CD4-positive, alpha-beta T cell treated with Interferon gamma for 1 hour (primary cell): ENCODE data around the gene NBDY.
"Not testable (repeated sequence)": the region's sequence is repeated elsewhere in the genome, so short reads cannot be mapped to it uniquely, and the experiment has no call there.

Experiments
- DNase-seq: peaks from one replicate; pipeline ENCODE4 v3.0.0-alpha.2; 2020

The NBDY gene, protein sequence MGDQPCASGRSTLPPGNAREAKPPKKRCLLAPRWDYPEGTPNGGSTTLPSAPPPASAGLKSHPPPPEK

DNA sequence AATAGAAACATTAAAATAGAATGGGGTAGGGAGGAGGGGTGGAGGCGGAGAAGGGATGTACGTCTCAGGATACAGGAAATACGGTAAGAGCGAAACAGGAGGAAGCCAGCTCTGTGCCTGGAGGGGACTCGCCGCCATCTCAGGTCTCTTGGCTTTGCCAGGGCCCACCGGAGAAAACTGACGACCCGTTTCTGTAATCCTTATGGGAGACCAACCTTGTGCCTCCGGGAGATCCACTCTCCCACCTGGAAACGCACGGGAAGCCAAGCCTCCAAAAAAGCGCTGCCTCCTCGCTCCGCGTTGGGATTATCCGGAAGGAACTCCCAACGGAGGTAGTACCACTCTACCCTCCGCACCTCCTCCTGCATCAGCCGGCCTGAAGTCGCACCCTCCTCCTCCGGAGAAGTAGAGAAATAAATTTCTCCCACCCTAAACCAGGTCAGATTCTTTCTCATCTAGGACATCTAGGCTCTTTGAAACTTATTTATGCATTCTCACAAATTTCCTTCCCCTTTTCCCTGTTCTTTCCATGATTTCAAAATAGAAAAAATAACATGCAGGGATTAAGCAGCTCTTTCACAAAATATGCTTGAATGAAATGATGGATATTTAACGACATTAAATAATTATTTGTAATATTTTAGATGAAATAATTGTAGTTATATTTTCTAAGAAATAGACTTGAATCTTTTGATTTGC is at the start of gene NBDY:
Gene NBDY, plus strand, starts transcription at position 92 of the 699 bp plus-strand sequence. Its CDS starts 111 bp downstream, at position 203.
- peak; percentile 5 for DNase-seq

DNA sequence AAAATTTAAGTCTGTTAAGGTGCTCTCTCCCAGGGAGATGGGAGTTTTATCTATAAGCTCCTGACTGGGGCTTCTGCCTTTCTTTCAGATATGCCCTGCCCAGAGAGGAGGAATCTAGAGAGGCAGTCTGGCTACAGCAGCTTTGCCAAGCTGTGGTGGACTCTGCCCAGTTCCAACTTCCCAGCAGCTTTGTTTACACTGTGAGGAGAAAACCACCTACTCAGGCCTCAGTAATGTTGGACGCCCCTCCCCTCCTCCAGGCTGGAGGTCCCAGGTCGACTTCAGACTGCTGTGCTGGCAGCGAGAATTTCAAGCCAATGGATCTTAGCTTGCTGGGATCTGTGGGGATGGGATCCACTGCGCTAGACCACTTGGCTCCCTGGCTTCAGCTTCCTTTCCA is 24.5 kb upstream of the NBDY start:
- DNase-seq: not testable (repeated sequence)

DNA sequence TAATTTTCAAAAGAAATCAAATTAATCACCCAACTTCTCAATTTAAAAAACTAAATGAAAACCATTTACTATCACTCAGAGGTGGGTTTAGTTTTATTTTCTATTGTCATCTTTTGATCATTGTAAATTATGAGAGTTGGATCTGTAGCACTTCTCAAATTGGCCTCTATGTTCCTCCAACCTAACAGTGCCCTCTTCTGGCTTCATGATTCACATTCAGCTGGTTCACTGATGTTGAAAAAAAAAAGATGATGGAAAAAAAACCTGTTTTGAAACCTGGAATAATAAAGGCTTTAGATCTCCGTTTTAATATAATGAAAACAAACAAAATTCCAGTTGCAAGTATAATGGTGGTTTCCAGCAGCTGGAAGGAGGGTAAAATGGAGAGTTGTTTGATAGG is 2.4 kb upstream of the NBDY start:
- peak; percentile 4 for DNase-seq

DNA sequence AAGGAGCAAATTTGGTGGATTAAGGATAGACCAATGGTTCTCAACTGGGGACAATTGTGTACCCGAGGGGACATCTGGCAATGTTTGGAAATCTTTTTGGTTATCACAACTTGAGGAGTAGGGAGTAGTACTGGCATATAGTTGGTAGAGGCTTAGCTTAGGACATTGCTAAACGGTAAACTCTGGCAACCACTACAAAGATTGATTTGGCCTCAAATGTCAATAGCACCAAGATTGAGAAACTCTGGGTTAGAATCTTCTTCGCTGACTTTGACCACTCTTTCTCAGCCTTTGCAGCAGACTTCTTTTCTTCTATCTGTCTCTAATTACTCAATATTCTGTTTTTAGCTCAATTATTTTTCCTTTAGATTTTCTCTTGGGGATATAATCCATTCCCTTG is 1.5 kb upstream of the NBDY start:
- no peak for DNase-seq

DNA sequence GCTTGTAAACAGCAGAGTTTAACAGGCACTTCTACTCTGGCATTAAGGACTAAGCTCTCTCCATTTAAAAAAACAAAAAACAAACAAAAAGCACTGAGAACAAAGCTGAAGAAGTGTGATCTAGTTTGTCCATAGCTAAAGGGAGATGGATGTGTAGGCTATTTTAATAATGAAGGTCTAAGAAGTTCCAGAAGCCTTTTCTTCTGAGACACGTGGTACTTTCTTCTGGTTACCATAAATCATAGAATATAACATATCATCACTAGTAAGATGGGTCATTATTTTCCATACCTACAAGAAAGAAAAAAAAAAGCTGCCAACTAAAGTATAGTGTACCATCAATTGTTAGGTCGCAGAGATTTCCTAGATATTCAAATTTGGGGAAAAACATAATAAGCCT is 722 bp upstream of the NBDY start:
- no peak for DNase-seq

DNA sequence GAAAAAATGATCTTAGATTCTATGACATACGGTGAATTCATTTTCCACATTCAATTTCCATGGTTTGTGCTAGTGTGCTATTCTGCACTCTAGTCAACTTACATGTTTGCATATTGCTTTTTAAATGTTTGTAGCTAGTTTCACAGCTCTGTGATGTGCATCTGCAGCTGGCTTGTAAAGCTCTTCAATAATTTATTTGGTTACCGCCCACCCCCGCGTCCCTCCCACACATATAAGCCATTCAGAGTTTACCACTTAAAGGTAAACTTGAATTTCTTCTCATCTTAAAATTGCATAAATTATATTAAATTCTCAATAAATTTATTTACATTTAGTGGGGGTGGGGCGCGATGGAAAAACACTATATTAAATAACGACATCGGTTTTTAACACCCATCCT is 291 bp upstream of the NBDY start:
- peak; percentile 3 for DNase-seq

DNA sequence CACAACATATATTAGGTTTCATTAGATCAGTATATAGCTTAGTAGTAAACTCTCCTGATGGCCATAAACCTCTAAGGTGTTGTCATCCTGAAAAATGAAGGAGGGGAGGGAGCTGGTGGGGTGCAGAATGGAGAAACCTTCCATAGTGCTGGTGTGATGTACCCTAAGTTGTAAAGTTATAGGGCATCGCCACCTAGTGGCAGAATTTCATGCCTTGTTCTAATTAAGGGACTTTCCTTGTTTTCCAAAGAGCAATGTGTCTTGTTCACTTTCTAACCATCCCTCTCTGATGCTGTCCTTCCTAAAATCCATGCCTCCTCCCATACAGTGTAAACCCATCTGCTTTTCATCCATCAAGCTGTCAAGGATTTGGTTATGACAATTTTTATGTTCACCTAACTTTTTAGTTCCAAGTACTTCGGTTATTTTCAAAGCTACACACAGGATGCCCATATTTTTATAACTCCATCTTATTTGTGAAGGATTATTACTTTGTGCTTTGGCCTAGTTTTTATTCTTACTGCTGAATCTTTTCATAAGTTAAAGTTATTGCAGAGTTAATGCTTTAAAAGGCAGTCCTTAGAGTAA is 4.5 kb downstream of the NBDY start:
- DNase-seq: peak; percentile 36

DNA sequence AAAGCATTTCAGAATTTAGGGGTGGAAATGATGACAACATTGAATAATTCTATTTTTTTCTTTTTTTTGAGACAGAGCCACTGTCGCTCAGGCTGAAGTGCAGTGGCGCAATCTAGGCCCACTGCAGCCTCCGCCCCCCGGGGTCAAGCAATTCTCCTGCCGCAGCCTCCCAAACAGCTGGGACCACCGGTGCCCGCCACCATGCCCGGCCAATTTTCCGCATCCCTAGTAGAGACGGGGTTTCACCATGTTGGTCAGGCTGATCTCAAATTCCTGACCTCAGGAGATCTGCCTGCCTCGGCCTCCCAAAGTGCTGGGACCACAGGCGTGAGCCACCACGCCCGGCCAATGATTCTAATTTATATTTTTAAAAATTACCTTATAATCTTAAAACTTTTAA is 7.2 kb downstream of the NBDY start:
- no peak for DNase-seq

DNA sequence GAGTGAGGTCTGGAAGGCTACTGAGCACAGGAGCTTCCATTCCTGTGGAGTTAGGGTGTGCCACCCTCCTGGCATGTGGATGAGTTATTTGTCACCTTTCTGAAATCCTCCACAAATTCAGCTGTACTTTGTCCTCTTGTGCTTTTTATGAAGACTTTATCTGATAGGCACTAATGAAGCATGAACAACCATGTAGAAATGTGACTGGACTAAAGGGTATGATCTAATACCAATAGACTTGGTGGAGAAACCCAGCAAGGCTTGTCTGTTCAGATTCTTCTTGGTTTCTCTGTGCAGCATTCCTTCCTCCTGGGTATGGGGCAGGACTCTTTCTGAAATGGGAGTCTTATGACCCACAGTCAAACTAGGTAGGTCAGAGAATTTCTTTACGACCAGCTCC is 9.6 kb downstream of the NBDY start:
- DNase-seq: no peak

DNA sequence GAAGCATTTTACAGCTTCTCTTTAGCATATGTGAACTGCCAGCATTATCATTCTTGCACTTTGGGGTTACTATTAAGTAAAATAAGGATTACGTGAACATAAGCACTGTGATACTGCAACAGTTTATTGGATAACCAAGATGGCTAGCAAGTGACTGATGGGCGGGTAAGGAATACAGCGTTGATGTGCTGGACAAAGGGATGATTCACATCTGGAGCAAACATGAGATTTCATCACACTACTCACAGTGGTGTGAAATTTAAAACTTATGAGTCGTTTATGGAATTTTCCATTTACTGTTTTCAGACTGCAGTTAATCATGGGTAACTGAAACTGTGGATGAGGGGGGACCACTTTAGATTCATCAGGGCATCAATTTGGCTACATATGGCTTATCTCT is 16.0 kb downstream of the NBDY start:
- no peak for DNase-seq

DNA sequence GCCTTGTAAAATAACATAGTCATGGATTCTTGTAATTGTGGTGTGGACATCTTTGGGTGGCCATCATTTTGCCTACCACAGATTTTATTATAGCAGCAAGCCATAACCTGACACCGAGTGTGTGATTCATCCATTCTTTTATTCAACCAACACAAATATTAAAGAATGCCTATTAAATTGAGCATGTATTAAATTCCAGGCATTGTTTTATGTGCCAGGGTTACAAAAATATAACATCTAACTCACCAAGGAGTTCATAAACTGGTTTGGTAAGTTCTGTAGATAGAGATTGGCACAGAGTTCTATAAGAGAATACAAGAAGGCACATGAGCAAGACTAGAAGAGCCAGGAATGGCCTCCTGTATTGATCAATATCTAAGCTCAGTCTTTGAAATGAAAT is 18.0 kb downstream of the NBDY start:
- DNase-seq: no peak

DNA sequence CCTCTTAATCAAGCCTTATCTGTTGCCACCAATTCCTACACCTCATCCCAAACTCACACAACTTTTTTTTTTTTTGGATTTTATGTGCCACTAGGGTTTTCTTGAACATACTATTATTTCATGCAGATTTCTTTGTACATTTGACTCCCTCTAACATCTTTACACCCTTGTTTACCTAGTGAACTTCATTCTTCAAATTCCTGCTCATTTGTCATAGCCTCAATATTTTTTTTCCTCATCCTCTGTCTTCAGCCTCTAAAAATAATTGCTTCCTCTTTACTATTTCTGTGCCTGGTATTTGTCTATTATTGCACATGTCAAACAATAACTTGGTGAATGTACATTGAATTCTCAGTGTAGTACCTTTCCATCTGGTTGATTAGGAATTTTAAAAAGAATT is 22.0 kb downstream of the NBDY start:
- no peak for DNase-seq

DNA sequence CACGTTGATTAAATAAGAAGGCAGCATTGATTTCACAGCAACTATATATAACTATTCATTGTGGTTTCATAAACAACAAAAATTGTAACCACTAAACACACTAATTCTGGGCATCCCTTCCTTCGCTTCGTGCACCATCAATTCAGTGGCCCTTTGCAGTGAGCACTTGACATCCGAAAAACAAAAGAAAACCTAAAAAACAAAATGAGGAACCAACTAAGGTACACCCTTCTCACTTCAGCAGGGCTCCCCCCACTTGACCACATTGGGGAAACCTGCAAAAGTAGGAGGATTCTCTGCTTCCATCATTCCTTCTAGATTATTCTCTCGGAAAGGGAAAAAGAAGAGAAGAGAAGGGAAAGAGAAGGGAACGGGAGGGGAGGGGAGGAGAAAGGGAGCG is 28.3 kb downstream of the NBDY start:
- no peak for DNase-seq

DNA sequence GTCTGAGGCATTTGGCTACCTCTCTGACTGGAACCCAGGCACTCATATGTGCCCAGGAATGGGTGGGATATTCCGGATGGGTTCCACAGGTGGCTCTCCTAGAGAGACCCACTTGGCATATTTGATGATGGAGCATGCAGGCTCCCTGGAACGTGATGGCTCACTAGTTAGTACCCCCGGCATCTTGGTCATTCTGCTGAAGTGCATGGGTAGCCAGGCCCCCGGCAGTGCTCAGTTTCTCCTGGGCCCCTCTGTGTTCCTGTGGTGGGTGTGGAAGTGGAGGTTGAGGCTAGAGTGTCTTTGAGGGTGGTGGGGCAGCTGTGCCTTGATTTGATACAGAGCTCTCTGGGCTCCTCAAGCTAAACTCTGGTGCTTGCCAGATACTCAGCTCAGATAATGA is 29.4 kb downstream of the NBDY start:
- DNase-seq: no peak

DNA sequence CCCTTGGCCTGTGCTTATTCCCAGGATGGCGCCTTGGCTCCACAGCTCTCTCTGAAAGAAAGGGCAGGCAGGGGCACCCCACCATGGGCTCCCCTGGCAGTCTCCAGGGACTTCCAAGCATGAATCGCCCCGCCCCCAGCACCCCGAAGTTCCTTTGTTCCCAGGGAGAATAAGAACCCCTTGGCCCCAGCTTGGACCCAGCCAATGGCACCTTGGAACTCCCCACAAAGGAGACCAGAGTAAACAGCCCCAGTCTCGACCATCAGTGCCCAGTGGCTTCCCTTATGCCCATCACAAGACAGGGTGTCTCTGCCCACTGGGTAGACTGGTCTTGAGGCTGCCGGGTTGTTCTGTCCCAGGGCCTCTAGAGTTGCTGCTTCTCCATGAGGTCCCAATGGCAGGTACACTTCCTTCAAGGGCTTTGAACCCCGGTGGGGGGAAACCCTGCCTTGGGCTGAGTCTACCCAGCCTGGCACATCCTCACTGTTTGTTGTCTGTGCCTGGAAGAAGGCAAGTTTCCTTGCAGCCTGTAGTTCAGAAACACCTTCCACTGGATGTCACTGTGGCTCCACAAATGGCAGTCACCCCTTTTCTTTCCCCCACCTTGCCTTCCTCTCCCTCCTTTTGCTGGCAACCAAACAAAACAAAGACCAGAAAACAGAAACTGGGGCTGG is 30.8 kb downstream of the NBDY start:
- no peak for DNase-seq

DNA sequence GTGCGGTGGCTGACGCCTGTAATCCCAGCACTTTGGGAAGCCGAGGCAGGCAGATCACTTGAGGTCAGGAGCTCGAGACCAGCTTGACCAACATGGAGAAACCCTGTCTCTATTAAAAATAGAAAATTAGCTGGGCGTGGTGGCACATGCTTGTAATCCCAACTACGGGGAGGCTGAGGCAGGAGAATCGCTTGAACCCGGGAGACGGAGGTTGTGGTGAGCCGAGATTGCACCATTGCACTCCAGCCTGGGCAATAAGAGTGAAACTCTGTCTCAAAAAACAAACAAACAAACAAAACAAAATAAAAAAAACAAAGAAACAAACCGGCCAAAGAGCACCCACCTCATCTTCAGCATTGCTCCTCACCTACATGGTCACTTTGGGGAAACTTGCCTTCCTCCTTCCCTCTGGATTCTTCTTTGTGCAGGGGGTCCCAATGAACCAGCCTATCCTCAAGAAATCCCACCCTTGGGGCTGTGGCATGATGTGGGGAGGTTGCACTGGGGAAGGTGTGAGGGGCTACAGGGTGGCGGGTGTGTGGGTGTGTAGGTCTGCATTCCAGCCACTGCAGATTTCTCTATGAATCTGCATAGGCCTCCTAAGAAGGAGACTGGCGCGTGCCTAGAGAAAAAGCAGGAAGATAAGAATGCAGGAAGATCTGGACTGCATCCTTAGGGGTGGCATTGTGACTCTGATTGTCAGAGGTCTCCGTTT is 31.5 kb downstream of the NBDY start:
- DNase-seq: not testable (repeated sequence)

DNA sequence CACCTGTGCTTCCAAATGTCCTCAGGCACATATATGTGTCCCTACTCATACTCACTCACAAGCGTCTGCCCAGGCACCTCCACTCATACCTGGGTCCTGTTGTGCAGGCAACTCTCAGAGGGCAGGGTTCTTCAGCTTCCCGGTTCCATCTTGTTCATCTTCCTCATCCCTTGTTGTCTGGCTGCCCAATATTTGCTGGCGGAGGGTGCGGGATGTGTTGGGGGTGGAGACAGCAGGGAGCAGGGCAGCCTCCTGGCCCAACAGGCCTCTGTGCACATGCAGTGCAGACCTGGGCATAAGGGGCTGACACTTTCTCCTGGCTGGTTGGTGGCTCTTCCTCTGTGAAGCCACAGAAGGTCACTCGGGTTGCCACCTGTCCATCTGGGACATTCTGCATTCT is 32.1 kb downstream of the NBDY start:
- no peak for DNase-seq

DNA sequence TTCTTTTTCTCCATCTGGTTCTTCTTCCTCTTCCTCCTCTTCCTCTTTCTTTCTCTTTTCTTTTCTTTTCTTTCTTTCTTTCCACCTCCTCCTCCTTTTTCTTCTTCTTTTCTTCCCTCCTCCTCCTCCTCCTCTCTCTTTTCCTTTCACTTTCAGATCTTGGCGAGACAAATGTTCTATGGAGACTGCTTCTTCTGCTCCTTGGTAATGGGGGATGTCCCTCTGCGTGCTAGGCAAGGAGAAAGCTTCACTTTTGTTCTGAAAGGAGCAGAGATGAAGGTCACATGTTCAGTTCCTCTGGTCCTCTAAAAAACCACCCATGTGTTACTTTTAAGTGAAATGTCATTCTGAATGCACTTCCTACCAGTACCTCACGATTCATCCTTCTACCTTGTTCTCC is 33.2 kb downstream of the NBDY start:
- DNase-seq: no peak

DNA sequence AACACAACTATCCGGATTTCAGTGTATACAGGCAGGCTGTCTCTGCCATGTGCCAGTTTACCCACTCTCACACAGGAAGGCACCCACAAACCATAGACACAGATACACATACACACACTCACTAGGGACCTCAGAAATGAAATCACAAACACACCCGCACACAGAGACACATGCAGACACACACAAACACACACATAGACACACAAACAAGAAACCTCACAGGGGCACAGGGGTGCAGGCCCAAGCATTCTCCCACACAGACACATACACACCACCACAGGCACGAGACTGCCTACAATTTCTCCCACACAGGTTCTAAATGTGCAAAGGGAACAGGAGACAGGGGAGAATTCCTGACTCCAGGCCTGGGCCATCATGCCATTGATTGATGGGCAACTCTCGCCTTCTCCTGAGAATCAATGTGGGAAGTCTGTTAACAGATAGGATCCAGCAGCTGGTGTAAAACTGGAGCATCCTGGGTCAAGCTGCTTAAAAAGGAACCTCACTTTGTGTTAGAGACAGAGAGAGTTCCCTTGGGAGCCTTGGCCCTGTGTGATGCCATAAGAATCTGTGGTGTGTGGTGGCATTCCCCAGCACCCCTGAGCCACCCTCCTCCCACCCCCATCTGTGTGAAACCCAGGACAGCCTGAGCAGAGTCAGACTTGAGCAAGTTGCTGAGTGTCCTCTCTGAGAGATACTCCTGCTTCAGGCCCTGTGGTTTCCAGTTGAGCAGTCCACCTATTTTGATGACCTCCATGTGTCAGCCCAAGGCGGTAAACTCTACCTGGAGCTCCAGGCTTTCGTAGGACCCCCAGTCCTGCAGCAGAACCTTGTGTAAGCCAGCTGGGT is 33.9 kb downstream of the NBDY start:
- no peak for DNase-seq

DNA sequence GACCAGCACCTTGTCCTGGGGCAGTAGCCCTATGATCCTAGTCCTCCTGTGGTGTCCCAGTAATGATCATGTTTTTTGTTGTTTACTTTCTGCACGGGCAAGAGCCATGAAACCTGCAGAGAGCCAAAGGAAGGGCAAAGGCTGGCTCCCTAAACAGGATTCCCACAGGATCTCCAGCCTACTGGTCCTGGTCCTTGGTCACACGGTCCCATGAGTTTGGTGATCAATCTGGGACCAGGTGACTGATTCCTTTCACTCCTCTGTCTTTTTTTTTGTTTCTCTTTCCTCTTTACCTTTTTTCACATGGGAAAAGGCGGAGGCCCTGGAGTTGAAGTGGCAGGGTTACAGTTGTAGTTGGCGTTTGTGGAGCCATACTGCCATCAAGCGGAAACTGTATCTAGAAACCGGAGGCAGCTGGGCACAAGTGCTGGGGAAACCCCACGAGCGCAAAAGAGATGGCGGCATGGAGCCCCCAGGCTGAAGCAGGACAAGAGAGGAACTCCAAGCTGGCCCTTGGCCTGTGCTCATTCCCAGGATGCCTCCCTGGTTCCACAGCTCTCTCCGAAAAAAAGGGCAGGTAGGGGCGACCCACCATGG is 34.6 kb downstream of the NBDY start:
- peak; percentile 89 for DNase-seq

DNA sequence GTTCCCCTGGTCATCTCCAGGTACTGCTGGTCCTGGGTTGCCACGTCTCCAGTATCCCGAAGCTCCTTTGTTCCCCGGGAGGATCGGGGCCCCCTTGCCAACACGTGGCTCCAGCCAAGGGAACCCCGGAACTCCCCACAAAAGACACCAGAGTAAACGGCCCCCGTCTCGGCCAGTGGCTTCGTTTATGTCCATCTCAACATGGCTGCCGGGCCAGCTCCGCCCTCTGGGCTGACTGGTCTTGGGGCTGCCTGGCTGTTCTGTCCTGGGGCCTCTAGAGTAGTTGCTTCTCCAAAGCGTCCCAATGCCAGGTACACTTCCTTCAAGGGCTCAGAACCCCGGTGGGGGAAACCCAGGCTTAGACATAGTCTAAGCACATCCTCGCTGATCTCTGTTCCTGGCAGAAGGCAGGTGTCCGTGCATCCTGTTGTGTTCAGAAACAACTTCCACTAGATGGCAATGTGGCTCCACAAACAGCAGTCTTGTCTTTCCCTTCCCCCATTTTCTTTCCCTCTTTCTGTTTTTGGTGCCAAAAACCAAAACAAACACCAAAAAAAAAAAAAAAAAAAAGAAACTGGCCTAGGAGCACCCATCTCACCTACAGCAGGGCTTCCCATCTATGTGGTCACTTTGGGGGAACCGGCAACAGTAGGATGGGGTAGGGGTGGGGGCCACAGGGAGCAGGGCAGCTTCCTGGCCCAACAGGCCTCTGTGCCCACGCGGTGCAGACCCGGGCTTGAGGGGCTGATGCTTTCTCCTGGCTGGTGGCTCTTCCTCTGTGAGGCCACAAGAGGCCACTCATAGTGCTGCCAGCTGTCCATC is 35.3 kb downstream of the NBDY start:
- DNase-seq: peak; percentile 86
